Muscle of arm (tissue), 12 donors: Measurements from ENCODE around the gene ORM2. TPM values are rescaled to one million over a fixed set of nuclear protein-coding genes. Genes with fewer than 3 reads are reported as not detected.

Source experiments
- DNase-seq: peaks from one replicate; pipeline ENCODE4 v3.0.0-alpha.2; 2013
- polyA plus RNA-seq, 12 donors: library from polyadenylated mRNA; unstranded; fragments of 120-200 nt; gene quantifications; one replicate each; pipeline ENCODE4 v1.2.1, GENCODE V29; 2013; ENCODE audit not compliant: insufficient read length in 12 of 12

The ORM2 gene
- polyA plus RNA-seq, 12 donors: 0.73 to 1.0 TPM; not detected in 10

DNA sequence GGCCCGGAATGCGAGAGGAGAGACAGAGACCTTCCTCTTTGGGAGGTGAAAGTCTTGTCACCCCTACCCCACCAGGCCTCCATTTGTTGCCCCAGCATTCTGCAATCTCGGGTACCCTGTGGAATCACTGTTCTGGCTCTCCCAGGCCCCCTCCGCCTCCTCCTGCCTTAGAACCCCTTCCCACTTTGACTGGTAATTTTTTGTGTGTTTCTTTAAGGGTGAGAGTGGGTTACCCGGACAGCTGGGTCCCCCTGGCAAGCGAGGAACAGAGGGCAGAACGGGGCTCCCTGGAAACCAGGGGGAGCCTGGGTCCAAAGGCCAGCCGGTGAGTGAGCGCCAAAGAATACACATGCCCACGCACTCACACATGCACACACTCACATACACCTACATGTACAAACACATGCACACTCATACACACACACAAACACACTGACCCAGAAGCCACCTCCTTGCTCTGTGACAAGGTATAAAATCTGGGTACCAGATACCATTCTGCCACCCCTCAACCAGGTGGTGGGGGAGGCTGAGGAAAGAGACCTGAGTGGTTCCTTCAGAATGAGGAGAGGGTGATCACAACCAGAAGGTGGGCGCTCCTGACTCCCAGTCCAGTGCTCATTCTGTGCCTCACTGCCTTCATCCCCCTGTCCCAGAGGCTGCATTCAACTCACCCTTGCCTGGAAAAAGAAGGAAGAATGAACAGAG is 37.6 kb upstream of the ORM2 start:
- no peak for DNase-seq

DNA sequence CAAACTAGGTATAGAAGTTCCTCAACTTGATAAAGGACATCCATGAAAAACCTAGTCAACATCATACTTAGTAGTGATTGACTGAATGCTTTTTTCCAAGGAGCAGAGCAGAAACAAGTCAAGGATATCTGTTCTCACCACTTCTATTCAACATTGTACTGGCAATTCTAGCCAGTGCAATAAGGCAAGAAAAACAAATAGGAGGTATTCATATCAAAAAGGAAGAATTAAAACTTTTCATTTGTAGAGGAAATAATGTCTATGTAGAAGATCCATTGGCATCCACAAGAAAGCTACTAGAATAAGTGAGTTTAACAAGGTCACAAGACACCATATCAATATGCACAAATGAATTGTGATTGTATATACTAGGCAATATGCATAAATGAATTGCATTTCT is 35.0 kb upstream of the ORM2 start:
- DNase-seq: no peak

DNA sequence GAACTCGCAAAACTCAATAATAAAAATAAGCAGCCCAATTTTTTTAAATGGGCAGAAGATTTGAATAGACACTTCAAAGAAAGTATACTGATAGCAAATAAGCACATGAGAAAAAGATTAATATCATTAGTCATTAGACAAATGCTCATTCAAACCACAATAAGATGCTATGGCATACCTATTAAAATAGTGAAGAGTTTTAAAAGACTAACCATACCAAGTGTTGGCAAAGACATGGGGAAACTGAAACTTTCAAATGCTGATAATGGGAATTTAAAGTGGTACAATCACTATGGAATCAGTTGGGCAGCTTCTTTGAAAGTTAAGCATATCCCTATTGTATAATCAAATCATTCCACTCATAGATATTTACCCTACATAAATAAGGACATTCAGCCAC is 33.3 kb upstream of the ORM2 start:
- no peak for DNase-seq

DNA sequence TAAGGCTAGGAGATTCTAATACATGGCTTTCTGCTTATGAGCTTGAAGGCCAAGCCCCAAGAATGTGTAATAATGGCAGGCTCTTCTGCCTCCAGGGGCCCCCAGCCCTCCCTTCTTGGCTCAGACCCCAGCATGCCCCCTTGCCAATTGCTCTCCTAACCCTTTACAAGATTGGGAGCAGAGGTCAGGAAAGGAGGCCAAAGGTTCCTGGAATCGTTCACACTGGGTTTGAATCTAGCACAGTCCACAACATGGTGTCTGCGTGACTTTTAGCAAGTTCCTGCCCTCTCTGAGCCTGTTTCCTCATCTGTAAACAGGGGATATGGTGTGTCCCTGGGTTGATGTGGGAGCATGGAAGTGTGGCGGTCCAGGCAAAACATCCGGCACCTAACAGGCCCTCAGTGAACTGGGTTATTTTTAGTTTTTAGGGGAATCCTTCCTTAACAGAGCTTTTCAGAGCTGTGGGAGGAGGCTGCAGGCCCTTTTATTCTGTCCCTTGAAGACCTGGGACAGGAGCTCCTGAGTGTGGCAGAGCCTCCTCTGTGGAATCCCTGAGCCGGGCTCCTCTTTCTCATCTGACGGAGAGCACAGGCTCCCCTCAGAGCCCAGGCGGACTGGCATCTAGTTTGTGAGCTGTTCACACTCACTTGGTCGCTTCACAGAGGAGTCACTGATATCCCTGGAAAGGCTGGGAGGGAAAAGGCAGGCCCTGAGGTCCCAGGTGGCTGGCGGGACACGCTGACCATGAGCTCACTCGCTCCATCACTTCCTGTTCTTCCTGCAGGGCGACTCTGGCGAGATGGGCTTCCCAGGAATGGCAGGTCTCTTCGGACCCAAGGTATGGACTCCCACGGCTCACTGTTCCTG is 30.1 kb upstream of the ORM2 start:
- no peak for DNase-seq

DNA sequence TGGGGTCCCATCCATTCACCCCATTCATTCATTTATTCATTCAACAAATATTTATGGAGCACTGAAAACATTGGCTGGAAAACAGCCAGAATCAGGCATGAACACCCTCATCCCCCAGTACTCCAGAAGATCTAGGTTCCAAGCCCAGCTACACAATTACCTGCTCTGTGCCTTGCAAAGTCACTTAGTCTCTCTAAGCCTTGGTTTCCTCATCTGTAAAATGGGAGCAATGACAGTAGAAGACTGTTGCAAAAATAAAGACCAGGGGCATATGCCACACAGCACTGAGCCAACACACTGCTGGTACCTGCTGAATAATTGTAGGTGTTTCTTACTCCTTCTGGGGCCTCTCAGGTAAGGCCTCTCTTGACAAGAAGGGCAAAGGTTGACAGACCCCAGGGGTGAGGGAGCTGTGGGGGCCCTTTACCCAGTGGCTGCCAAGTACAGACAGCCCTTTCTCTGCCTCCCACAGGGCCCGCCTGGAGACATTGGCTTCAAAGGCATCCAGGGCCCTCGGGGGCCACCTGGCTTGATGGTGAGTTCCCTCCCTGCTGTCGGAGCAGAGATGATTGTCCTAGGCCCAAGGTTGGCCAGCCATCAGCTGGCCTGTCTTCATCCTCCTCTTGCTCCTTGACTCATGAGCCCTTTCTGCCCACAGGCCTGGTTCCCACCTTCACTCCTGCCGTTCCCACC is 29.4 kb upstream of the ORM2 start:
- DNase-seq: no peak

DNA sequence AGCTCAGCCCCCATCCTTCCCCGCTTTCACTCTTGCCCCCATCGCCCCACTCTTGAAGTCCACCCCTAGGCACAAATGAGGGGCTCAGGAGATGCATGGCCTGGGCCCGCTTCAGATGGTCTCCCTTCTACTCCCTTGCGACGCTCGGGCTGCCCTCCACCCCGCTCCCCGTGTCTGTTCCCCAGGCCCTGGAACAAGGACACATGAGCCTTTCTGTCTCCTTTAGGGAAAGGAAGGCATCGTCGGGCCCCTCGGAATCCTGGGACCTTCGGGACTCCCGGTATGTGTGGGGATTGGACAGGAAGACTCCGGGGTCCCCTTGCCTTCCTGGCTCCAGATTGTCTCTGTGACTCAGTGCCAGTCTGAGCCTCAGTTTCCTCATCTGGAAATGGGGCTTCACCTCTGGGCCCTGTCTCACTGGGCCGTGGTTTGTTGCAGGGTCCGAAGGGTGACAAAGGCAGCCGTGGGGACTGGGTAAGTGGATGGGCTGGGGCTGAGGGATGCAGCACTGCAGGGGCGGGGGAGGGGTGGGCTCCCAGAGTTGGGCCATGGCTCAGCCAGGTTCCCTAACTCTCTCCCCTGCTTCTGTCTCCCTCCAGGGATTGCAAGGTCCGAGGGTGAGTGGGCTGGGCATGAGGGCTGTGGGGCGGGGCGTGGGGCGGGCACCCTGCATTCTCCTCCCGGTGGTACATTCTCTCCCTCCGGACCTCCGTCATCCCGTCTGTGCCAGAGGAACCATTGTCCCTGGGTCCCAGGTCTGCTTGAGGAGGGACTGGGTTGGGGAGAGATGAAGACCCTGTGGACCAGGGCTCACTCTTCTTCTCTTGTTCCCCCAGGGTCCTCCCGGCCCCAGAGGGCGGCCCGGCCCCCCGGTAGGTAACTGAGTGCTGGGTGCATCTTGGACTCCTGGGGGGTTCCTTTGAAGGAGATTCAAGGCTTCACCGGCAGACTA is 28.5 kb upstream of the ORM2 start:
- DNase-seq: no peak

DNA sequence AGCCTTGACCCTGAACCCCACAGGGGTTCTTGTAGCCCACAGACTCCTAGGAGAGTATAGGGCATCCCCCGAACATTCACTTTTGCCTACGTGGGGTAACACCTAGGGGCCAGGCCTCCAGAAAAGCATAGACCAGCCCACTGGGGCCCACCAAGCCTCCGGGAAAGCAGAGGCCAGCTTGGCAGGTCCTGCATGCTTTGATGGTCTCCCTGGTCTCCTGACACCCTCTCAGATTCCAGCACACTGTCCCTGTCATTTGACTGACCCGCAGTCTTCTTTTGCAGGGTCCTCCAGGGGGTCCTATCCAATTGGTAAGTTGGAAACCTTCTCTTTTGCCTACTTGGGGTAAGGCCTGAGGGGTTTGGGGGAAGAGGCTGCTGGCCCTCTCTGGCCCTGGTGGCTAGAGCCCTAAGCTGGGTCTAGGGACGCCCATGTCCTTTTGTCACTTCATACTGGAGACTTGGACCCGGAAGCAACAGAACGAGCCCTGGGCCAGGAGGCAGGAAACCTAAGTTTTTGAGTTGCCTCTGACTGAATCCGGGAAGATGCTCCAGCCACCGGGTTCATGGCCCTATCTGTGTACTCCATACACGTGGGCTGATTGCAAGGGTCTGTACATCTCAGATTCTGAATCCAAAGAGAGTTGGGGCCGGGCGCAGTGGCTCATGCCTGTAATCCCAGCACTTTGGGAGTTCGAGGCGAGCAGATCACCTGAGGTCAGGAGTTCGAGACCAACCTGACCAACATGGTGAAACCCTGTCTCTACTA is 27.7 kb upstream of the ORM2 start:
- no peak for DNase-seq

DNA sequence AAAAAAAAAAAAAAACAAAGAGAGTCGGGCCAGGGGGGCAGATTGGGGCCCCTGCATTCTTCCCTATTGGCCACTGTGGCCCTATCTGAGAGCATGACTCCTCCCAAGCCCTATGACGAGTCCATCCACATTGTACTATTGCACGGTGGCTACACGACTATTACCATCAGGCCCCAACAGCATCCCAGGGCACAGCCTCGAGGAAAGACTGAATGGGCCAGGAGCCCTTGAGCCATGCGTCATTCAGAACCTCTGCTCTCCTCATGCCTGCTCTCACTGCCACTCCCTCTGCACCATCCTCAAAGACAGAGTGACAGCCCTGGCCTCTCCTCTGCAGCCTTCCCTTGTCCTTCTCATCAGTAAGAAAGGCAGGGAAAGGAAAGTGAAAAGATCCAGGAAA is 26.9 kb upstream of the ORM2 start:
- no peak for DNase-seq

DNA sequence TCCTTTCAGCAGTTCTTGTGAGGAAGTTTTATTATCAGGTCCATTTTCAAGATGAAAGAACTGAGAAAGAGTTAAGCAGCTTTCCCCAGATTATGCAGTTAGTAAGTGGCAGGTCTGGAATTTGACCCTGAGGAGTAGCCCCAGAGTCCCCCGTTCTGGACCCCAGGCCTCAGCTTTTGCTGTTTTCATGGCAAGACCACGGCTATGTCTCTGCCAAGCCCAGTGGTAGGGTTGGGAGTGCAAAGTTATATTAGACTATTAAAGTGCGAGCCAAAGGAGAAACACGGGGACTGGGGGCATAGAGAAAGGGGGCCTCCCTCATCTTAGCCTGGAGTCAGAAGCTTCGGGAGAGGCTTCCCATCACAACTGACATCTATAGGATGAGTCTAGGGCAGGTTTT is 26.1 kb upstream of the ORM2 start:
- no peak for DNase-seq

DNA sequence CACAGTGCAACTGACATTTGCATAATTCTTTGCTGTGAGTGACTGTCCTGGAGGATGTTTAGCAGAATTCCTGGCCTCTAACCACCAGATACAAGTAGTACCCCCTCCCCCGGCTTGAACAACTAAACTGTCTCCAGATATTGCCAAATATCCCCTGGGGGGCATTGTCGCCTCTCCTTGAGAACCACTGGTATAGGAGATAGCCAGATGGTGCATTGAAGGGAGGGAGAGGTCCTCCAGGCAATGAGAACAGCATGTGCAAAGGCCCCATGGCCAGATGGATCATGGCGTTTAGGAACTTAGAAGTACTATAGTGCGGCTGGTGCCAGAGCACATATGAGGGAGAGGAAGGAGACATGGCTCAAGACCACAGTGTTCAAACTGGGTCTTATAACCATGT is 25.7 kb upstream of the ORM2 start:
- no peak for DNase-seq

DNA sequence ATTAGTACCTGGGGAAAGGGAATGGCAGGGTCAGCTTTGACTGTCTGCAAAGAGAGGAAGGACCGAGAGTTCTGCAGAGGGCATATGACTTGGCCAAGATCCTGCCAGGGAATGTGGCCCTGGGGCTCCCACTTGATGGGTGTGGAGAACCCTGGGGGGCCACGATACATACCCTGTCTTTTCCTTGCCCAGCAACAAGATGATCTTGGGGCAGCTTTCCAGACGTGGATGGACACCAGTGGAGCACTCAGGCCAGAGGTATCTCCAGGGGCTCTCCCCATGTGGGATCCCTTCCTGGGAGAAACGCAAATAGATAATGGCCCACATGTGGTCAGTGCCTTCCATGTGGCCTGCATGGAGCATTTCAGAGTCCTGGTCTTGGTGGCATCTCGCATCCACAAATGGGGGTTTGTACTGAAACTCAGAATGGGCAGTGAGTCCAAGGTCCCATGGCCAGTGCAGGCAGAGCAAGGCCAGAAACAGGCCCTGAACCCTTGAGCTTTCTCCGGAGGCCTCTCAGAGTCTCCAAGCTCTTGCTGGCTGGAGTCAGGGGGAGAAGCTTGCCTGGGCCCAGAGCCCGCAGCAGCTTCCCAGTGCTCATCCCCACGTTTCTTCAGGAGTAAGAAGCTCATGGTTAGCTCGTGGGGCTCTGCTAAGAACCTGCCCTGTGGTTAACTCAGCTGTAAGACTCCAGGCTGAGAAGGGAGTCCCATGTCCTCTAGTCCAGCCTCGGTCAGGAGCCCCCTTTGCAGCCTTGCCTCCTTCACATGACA is 25.1 kb upstream of the ORM2 start:
- DNase-seq: no peak

DNA sequence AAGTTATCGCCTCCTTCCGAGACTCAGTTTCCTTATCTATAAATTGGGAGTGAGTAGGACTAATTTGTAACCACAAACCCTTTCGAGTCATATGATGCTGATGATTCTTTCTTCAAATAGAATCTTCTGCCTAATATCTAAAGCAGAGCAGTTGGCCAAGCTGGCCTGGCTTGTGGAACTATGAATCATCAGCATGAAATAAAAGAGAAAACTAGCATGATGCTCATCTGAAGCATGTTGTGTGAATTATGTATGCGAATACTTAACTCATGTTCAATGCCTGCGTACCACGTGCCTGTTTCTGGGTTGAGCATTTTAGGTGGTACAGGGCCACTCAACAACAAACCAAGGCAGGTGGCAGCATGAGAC is 21.8 kb upstream of the ORM2 start:
- DNase-seq: no peak

DNA sequence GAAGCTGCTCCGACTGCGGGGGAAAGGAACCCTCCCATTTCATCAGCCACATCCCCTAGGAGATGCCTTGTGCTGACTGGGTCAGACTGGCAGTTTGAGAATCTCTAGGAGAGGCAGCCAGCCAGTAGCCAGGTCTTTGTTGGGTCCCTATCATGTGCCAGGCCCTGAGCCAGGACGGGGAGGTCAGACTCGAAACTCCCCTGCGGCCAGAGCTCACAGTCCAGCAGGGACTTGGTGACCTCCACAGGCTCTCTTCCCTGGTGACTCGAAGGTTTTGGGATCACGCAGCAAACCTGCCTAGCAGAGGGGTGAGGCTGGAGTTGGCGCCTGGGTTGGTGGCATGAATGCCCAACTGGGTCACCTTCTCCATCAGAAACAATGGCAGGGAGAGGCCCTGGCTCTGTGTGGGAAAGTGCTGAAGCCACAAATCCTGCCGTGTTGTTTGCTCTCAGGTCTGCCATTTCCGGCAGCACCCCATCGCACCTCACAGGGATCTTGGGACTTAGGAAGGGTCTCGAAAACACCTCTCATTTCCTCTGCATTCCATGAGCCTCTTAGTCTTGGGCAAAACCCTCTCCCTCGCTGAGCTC is 21.2 kb upstream of the ORM2 start:
- DNase-seq: no peak

DNA sequence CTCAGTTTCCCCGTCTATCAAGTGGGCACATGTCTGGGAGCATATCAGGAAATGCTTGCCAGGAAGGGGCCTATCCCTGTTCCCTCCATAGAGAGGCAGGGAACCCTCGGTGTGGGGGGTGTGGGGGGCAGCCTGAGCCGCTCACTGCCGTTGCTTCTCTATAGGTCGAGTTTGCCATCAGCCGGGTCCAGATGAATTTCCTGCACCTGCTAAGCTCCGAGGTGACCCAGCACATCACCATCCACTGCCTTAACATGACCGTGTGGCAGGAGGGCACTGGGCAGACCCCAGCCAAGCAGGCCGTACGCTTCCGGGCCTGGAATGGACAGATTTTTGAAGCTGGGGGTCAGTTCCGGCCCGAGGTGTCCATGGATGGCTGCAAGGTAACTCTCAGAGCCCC is 20.6 kb upstream of the ORM2 start:
- no peak for DNase-seq

DNA sequence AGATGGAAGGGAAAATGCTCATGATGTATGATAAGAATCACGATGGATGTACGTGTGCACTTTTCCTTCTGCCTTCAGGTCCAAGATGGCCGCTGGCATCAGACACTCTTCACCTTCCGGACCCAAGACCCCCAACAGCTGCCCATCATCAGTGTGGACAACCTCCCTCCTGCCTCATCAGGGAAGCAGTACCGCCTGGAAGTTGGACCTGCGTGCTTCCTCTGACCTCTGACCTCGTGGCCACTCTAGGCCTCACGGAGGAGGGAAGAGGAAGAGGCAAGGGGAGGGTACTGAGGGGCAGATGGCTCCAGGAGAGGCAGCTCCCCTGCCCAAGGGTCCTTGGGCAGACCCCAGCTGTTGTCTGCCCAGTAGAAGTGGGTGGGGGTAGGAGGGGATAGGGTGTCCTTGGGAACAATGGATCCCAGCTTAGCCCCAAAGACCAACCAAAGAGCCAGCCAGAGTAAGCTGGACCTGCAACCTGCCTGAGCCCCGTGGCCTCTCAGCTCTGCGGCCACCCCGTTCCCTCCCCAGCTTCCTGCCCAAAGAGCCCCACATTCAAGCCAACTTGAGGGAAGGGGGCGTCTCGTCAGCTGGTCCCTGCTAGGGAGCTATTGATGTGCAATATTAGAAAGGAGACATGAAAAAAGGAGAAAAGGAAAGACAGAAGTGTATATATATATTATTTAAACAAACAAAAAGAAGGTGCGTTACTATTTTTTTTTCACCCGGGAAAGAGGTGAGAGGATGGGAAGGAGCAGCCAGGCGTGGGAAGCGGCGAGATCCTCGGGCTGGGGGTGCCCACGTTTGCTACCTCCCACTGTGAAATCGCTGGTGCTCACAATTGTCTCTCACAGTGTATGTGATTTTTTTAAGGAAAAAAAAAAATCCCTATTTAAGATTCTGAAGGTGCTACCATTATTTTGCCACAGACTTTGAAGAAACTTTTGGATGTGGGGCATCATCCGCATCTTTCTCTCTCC is 18.9 kb upstream of the ORM2 start:
- DNase-seq: no peak

DNA sequence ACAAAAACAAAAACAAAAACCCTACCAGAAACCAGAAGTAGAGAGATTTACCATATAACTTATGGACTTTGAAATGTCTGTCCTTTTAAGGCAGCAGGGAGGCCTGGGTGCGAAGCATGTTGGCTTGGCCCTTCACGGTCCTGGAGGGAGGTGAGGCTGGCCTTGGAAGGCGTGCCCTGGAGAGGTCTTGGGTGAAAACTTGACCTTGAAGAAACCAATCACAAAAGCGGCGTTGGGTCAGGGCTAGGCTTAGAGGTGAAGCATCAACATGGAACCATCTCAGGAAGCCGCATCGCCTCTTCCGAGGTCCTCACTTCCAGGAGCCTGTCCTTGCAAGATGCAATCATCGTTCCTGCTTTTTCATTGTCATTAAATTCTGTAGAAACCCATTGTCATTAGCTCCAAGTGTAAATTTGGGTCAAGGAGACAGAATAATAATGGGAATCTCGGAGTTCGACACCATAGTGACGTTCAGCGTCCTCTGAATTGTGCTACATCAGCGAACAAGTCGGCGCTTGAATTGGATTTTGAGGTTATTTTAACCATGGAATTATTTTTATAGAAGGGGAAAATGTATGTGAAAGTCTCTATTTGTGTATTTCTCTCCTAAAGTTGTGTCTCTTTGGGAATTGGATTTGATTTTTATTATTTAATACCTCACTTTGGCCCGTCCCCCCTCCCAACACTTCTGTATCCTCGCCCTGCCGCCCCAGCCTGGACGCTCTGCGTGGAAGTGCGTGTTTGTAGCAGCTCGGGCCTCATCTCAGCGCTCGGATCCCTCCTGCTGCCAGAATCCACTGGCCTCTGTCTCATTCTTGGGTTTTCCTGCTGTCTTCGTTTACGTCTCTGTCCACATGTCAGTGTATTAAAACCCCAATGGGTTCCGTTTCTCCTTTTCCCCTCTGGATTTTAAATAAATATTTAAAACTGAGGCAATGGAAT is 17.8 kb upstream of the ORM2 start:
- no peak for DNase-seq

DNA sequence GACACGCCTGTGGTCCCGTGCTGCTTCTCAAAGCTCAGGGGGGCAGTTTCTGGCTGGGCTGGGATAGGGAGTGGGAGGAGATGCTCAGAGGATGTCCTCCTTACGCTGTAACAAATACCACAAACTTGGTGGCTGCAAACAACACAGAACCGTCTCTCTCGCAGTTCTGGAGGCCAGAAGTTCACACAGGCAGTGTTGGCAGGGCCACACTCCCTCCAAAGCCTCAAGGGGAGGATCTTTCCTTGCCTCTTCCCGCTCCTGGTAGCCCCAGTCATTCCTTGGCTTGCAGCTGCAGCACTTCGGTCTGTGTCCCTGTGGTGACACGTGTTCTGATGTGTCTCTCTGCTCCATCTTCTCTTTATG is 17.2 kb upstream of the ORM2 start:
- no peak for DNase-seq
